DND-41 (cell line): ENCODE results near the gene GOSR1.

Experiments used
- EZH2 ChIP-seq: IDR thresholded peaks from 3 replicates; pipeline ENCODE4 v1.6.1; 2012; ENCODE audit warnings: borderline replicate concordance, low read depth, mild to moderate bottlenecking, moderate library complexity, low read length, inconsistent platforms; ENCODE audit not compliant: severe bottlenecking
- TF ChIP-seq, protein P1 (sequence below): IDR thresholded peaks from 2 replicates; pipeline ENCODE4 v1.5.1; 2012; ENCODE audit warnings: borderline replicate concordance, low read length, moderate library complexity, mild to moderate bottlenecking; ENCODE audit not compliant: poor library complexity, severe bottlenecking; ENCODE audit errors: extremely low read depth

- TF ChIP-seq, protein P1, sequence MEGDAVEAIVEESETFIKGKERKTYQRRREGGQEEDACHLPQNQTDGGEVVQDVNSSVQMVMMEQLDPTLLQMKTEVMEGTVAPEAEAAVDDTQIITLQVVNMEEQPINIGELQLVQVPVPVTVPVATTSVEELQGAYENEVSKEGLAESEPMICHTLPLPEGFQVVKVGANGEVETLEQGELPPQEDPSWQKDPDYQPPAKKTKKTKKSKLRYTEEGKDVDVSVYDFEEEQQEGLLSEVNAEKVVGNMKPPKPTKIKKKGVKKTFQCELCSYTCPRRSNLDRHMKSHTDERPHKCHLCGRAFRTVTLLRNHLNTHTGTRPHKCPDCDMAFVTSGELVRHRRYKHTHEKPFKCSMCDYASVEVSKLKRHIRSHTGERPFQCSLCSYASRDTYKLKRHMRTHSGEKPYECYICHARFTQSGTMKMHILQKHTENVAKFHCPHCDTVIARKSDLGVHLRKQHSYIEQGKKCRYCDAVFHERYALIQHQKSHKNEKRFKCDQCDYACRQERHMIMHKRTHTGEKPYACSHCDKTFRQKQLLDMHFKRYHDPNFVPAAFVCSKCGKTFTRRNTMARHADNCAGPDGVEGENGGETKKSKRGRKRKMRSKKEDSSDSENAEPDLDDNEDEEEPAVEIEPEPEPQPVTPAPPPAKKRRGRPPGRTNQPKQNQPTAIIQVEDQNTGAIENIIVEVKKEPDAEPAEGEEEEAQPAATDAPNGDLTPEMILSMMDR = no peak
- no peak for TF ChIP-seq EZH2
Measured at GRCh38 chr17:30568117-30568430, 90.9 kb downstream of the GOSR1 start.
